Panc1 (cell line): ENCODE results near the gene EXOC6B.

Experiments used
- CTCF ChIP-seq: fragments of 450-650 bp; IDR thresholded peaks from 2 replicates; pipeline ENCODE4 v1.5.1; 2017; ENCODE audit warnings: mild to moderate bottlenecking
- POLR2AphosphoS5 ChIP-seq: IDR thresholded peaks from 2 replicates; pipeline ENCODE4 v1.6.1; 2012; ENCODE audit warnings: mild to moderate bottlenecking, low read depth, low read length, moderate library complexity
- REST ChIP-seq, 2 experiments: IDR thresholded peaks; 2 replicates each; pipeline ENCODE4 v1.6.1; 2011 to 2012; ENCODE audit warnings: low read depth in 2 of 2, control low read depth in 1 of 2, low read length in 1 of 2, mild to moderate bottlenecking in 1 of 2, moderate library complexity in 1 of 2; ENCODE audit not compliant: insufficient read depth in 1 of 2
- TCF7L2 ChIP-seq: IDR thresholded peaks from 2 replicates; pipeline ENCODE4 v1.6.1; 2011; ENCODE audit warnings: mild to moderate bottlenecking, low read depth, low read length, inconsistent platforms

DNA sequence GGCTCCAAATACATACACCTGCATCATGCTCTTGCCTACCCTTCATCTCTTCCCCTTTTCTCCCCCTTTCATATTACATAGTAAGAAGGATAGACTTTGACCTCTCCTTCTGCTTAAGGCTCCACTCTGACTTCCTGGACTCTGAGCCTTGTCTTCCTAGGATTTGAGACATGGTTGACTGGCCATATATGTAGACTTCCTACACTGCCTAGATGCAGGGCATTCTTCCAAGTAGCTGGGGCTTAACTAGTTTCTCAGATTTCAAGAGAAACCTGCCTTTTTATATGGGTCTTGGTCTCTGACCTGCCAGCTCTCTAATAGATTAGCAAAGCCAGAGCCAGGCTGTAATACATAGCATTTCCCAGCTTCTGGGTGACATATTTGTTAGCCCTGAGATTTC is 642.8 kb downstream of the EXOC6B start:
- no peak for TF ChIP-seq CTCF
- TF ChIP-seq REST (IDR thresholded peaks at IDR 0.05; ENCODE audit: insufficient read depth in 1 of 2, low read depth in 2 of 2, low read length in 1 of 2): no peak
- no peak for TF ChIP-seq POLR2AphosphoS5
- no peak for TF ChIP-seq TCF7L2
